HepG2 (cell line): Measurements from ENCODE around the gene OPRM1.

ENCODE experiments used
- ZNF775 ChIP-seq: sonication (generic); formaldehyde crosslinking; IDR thresholded peaks from 2 replicates; pipeline ENCODE4 v1.4.0; 2020; ENCODE audit warnings: missing genetic modification reagents, mild to moderate bottlenecking, moderate library complexity, borderline replicate concordance
- TF ChIP-seq, protein P1 (sequence below), 2 experiments: IDR thresholded peaks; 2 replicates each; pipeline ENCODE4 v1.6.1; 2011 to 2012; ENCODE audit warnings: low read length in 2 of 2, borderline replicate concordance in 1 of 2, low read depth in 1 of 2, mild to moderate bottlenecking in 1 of 2, moderate library complexity in 1 of 2
- TF ChIP-seq, protein P2 (sequence below), 2 experiments: sonication (generic) in 1 of 2; formaldehyde crosslinking in 1 of 2; IDR thresholded peaks; 2 replicates each; pipeline versions ENCODE4 v1.4.0 to v1.6.1; 2016 to 2020; ENCODE audit warnings: borderline replicate concordance in 1 of 2, low read depth in 1 of 2, mild to moderate bottlenecking in 1 of 2, missing genetic modification reagents in 1 of 2

DNA sequence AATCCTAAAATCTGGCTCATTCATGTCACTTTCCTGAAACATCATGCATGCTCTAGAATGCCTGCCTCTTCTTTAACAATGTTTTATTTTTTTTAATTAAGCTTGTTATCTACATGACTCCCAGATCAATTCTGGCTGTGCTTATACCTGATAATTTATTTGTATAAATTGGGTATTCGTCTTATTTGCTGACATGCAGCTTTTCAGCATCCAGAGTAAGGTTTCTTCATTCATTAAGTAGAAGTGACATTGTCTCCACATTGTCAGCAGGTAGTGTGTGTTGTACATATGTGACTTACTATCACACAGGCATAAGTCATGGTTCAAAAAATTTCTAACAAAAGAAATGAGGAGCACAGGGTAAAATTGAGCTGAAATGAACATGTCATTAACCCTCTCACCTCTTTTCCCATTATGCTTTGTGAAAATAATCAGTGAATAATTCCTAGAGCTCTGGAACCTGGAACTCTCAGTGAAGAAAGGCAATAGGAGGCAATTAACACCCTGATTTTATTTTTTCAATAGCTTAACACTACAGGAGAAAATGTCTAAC lies 157.4 kb downstream of the OPRM1 start:
- TF ChIP-seq, protein P1, sequence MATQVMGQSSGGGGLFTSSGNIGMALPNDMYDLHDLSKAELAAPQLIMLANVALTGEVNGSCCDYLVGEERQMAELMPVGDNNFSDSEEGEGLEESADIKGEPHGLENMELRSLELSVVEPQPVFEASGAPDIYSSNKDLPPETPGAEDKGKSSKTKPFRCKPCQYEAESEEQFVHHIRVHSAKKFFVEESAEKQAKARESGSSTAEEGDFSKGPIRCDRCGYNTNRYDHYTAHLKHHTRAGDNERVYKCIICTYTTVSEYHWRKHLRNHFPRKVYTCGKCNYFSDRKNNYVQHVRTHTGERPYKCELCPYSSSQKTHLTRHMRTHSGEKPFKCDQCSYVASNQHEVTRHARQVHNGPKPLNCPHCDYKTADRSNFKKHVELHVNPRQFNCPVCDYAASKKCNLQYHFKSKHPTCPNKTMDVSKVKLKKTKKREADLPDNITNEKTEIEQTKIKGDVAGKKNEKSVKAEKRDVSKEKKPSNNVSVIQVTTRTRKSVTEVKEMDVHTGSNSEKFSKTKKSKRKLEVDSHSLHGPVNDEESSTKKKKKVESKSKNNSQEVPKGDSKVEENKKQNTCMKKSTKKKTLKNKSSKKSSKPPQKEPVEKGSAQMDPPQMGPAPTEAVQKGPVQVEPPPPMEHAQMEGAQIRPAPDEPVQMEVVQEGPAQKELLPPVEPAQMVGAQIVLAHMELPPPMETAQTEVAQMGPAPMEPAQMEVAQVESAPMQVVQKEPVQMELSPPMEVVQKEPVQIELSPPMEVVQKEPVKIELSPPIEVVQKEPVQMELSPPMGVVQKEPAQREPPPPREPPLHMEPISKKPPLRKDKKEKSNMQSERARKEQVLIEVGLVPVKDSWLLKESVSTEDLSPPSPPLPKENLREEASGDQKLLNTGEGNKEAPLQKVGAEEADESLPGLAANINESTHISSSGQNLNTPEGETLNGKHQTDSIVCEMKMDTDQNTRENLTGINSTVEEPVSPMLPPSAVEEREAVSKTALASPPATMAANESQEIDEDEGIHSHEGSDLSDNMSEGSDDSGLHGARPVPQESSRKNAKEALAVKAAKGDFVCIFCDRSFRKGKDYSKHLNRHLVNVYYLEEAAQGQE (IDR thresholded peaks at IDR 0.05; ENCODE audit: borderline replicate concordance in 1 of 2, low read depth in 1 of 2, low read length in 2 of 2), result no peak
- TF ChIP-seq, protein P2, sequence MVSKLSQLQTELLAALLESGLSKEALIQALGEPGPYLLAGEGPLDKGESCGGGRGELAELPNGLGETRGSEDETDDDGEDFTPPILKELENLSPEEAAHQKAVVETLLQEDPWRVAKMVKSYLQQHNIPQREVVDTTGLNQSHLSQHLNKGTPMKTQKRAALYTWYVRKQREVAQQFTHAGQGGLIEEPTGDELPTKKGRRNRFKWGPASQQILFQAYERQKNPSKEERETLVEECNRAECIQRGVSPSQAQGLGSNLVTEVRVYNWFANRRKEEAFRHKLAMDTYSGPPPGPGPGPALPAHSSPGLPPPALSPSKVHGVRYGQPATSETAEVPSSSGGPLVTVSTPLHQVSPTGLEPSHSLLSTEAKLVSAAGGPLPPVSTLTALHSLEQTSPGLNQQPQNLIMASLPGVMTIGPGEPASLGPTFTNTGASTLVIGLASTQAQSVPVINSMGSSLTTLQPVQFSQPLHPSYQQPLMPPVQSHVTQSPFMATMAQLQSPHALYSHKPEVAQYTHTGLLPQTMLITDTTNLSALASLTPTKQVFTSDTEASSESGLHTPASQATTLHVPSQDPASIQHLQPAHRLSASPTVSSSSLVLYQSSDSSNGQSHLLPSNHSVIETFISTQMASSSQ (IDR thresholded peaks at IDR 0.05; ENCODE audit: low read depth), result no peak
- TF ChIP-seq, protein P2 (CRISPR knock-in tag; IDR thresholded peaks at IDR 0.05; ENCODE audit: borderline replicate concordance), result no peak
- no peak for TF ChIP-seq ZNF775
